ENCODE data around the gene LEP.

Gene LEP

DNA sequence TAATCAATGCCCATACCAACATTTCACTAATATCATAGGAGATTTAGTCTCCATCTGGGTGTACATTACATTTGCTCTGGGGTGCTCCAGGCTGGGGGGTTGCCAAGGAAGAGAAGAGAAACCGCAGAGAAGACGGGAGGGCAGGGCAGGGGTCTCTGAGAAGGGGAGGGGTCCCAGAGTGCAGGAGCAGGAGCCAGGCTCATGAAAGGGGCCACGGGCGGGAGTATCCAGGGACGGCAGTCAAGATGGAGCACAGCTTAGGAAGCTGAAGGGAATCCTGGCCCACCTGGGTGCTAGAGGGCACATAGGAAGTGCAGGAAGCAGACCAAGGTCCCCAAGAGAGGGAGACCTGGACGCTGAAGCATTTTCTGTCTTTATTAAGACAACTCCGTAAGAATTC is 2.2 kb downstream of the LEP start:
- DNase-seq (ENCODE audit: low read depth) = no peak
- no peak overlapping the region for H3K4me3 ChIP-seq (ENCODE audit: control insufficient read depth, low read depth, low read length)
- no peak for TF ChIP-seq CTCF (IDR thresholded peaks at IDR 0.05; ENCODE audit: control insufficient read depth, insufficient read depth, low read depth, low read length, missing control alignments)

- no peak for TF ChIP-seq CTCF (IDR thresholded peaks at IDR 0.05; ENCODE audit: control insufficient read depth, insufficient read depth, low read depth, low read length, missing control alignments)
Observed at GRCh38 chr7:128244861-128245260, 3.8 kb downstream of the LEP start.

GRCh38 chr7:128247108-128247507 is 6.0 kb downstream of the LEP start:
- H3K4me3 ChIP-seq (ENCODE audit: control insufficient read depth, low read depth, low read length) = no peak overlapping the region
- DNase-seq (ENCODE audit: low read depth) = no peak
- no peak for TF ChIP-seq CTCF (IDR thresholded peaks at IDR 0.05; ENCODE audit: control insufficient read depth, insufficient read depth, low read depth, low read length, missing control alignments)

More at GRCh38 chr7:128244861-128245260, 3.8 kb downstream of the LEP start:
- no peak overlapping the region for H3K4me3 ChIP-seq (ENCODE audit: control insufficient read depth, low read depth, low read length)
- no peak for DNase-seq (ENCODE audit: low read depth)

GRCh38 chr7:128247640-128248194 is 6.6 kb downstream of the LEP start:
- TF ChIP-seq CTCF (IDR thresholded peaks at IDR 0.05; ENCODE audit: control insufficient read depth, insufficient read depth, low read depth, low read length, missing control alignments) = no peak
- H3K4me3 ChIP-seq (ENCODE audit: control insufficient read depth, low read depth, low read length) = no peak overlapping the region
- no peak for DNase-seq (ENCODE audit: low read depth)

GRCh38 chr7:128251337-128251736 is 10.3 kb downstream of the LEP start:
- H3K4me3 ChIP-seq (ENCODE audit: control insufficient read depth, low read depth, low read length) = no peak overlapping the region
- no peak for TF ChIP-seq CTCF (IDR thresholded peaks at IDR 0.05; ENCODE audit: control insufficient read depth, insufficient read depth, low read depth, low read length, missing control alignments)
- DNase-seq (ENCODE audit: low read depth) = no peak

- H3K4me3 ChIP-seq (ENCODE audit: control insufficient read depth, low read depth, low read length) = no peak overlapping the region
- no peak for DNase-seq (ENCODE audit: low read depth)
- TF ChIP-seq CTCF (IDR thresholded peaks at IDR 0.05; ENCODE audit: control insufficient read depth, insufficient read depth, low read depth, low read length, missing control alignments) = no peak
Observed at GRCh38 chr7:128253701-128254100, 12.6 kb downstream of the LEP start.

- no peak for TF ChIP-seq CTCF (IDR thresholded peaks at IDR 0.05; ENCODE audit: control insufficient read depth, insufficient read depth, low read depth, low read length, missing control alignments)
- DNase-seq (ENCODE audit: low read depth) = no peak
- no peak overlapping the region for H3K4me3 ChIP-seq (ENCODE audit: control insufficient read depth, low read depth, low read length)
Observed at GRCh38 chr7:128254470-128254869, 13.4 kb downstream of the LEP start.

All from AG09309 (cell line).